WI38 (cell line): Measurements from ENCODE around the gene IL1RAPL2.

ENCODE experiments used
- H3K4me3 ChIP-seq: 2 replicates; pipeline ENCODE4 v1.5.1; 2011; ENCODE audit warnings: low read depth, mild to moderate bottlenecking, control low read depth, low read length
- TF ChIP-seq, protein P1 (sequence below): IDR thresholded peaks from 2 replicates; pipeline ENCODE4 v1.5.1; 2012; ENCODE audit warnings: low read depth, mild to moderate bottlenecking, control low read depth, low read length

Gene IL1RAPL2

DNA sequence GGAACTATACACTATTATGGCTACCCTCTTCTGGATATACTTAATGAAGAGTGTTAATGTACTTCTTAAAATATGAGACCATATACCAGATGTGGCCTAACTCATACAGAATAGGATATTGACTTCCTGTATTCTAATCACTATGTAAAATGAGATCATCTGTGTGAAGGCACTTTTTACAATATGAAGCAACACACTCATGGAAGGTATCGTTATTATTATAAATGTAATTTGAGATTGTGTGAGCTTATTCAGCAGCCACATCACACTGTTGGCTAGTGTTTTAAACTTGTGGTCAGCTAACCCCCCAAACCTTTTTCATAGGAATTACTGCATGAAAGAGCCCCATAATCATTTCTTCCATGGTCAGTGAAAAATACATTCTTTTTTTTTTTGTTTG, 936.3 kb downstream of the IL1RAPL2 start:
- TF ChIP-seq, protein P1, sequence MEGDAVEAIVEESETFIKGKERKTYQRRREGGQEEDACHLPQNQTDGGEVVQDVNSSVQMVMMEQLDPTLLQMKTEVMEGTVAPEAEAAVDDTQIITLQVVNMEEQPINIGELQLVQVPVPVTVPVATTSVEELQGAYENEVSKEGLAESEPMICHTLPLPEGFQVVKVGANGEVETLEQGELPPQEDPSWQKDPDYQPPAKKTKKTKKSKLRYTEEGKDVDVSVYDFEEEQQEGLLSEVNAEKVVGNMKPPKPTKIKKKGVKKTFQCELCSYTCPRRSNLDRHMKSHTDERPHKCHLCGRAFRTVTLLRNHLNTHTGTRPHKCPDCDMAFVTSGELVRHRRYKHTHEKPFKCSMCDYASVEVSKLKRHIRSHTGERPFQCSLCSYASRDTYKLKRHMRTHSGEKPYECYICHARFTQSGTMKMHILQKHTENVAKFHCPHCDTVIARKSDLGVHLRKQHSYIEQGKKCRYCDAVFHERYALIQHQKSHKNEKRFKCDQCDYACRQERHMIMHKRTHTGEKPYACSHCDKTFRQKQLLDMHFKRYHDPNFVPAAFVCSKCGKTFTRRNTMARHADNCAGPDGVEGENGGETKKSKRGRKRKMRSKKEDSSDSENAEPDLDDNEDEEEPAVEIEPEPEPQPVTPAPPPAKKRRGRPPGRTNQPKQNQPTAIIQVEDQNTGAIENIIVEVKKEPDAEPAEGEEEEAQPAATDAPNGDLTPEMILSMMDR: no peak
- no peak overlapping the region for H3K4me3 ChIP-seq

DNA sequence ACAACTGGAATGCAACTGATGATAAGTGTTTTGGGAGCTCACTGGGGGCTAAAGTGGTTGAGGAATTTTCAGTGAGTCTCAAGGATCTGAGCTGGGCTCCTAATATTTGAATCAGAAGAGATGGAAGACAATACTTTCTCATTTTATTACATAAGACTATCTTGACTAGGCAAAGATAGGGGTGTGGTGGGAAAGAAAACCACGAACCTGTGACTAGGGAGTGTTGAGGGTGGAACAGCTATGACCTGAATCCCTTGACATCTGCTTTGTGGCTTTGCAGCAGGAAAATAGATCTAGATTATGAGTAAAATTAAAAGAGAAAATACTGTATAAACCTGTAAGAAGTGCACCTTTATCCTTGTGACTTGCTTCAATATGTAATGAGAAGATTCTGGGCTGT, 949.6 kb downstream of the IL1RAPL2 start:
- no peak overlapping the region for H3K4me3 ChIP-seq
- TF ChIP-seq, protein P1: no peak

DNA sequence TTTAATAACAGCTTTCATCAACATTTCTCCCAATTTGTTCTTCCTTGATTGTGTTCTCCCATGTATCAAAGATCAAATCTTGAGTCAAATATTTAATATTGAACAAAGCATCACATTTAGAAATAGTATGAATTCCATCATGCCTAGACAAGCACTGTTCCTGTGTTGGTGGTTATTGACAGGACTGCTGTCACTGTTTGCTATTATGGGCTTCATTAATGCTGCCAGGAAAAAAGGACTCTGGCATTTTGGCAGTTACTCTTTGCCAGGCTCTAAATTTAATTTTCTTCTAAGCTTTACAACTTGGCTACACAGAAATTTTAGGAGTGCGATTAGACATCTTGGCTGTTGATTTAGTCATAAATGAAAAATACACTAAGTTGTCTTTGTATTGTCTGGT, 960.4 kb downstream of the IL1RAPL2 start:
- H3K4me3 ChIP-seq: no peak overlapping the region
- TF ChIP-seq, protein P1: no peak

DNA sequence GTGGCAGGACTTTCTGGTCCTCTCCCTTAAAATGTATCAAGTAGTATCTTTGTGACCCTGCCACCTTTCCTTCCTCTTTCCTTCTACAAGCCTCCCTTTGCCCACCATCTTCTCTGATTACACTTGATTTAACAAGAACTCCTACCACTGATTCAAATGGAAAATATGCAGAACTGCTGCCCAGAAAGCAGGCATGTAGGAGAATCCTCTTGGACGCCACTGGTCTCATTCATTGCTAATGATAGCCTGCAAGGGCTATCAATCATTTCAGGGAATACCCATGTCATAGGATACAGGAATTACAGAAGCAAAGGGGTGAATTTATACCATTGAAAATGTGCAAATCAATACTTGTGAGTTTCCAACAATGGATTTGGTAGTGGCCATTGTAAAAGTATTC, 961.8 kb downstream of the IL1RAPL2 start:
- TF ChIP-seq, protein P1: no peak

DNA sequence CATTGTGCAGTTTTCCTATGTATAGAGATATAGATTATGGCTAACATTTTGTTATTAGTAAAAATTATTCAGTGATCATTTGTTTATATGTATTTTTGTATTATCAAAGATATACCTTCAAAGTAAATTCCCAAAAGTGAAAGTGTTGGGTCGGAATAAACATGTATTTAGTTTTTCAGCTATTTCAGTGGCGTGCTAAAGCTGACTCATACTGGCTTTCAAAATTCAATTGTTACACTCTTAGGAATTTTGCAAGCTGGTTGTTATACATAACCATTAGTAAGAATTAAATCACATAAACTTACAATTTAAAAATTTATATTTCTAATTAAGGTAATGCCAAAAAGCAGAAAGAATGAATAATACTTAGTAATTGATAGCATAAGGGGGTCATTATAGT, 968.0 kb downstream of the IL1RAPL2 start:
- H3K4me3 ChIP-seq: no peak overlapping the region
- TF ChIP-seq, protein P1: no peak

More for the DNA sequence above, 961.8 kb downstream of the IL1RAPL2 start:
- H3K4me3 ChIP-seq: no peak overlapping the region

DNA sequence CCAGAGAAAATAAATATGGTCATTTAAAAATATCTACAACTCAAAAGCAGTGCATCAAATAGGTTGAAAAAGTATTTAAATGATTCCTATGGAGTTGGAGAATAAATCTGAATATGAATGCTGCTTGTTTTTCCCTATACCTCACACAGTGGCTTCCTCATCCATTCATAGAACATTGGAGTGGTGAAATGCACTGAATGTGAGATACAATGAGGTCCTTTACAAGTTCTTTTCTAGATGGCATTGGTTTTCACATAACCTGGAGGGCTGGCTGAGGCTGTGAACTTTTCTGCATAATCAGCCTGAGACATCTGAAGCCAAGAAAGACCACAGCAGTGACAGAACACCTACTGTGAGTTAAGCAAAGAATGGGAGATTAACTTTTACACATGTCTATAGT, 977.3 kb downstream of the IL1RAPL2 start:
- H3K4me3 ChIP-seq: no peak overlapping the region
- TF ChIP-seq, protein P1: no peak

DNA sequence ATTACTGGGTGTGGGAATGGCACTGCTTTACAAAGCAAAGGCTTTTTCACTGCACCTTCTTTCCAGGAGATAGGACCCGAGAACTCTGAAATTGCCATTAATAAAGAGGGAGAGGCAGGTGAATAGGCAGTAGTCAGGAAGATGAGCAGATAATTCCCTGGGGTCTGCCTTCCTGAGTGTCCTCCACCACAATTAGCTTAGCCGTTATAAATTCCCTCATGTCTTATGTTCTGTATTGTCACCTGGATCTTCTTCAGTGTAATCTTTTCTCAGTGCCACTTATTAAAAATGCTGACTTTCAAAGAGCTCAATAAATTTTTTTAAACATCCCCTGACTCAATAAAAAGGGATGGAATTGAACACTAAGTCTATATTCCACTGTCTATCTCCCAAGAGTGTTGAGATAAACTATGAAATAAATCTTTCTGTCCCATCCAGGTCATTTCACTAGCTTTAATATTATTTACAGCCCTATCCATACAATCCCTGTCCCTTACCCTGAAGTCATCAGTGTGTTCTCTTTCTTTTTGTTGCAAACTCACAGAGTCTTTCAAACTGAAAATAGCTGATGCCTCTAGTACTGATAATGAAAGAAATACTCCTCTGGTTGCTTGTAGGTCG, 984.2 kb downstream of the IL1RAPL2 start:
- H3K4me3 ChIP-seq: no peak overlapping the region
- TF ChIP-seq, protein P1: no peak
